NCI-H128 (cell line): ENCODE results near the gene MARK4.
"Not testable (repeated sequence)": the region's sequence is repeated elsewhere in the genome, so short reads cannot be mapped to it uniquely, and the experiment has no call there.

Experiments
- DNase-seq: peaks from one replicate; lab custom pipeline; 2025; ENCODE audit not compliant: unreplicated experiment; lab: John Stamatoyannopoulos, UW

The MARK4 gene

GRCh38 chr19:45304141-45304926, 53.3 kb downstream of the MARK4 start:
- DNase-seq = no peak

- DNase-seq = no peak
Measured at GRCh38 chr19:45305007-45305406, 53.9 kb downstream of the MARK4 start.

GRCh38 chr19:45305421-45305820, 54.4 kb downstream of the MARK4 start:
- no peak for DNase-seq

- DNase-seq = no peak
Measured at GRCh38 chr19:45306040-45306439, 55.0 kb downstream of the MARK4 start.

GRCh38 chr19:45306518-45307027, 55.5 kb downstream of the MARK4 start:
- peak; percentile 63 for DNase-seq

GRCh38 chr19:45307361-45307760, 56.3 kb downstream of the MARK4 start:
- no peak for DNase-seq

GRCh38 chr19:45309322-45309721, 58.3 kb downstream of the MARK4 start:
- DNase-seq = not testable (repeated sequence)

GRCh38 chr19:45311621-45312020, 60.5 kb downstream of the MARK4 start:
- no peak for DNase-seq

- not testable (repeated sequence) for DNase-seq
Measured at GRCh38 chr19:45312285-45312684, 61.2 kb downstream of the MARK4 start.

- DNase-seq = no peak
Measured at GRCh38 chr19:45314708-45315245, 63.7 kb downstream of the MARK4 start.

- no peak for DNase-seq
Measured at GRCh38 chr19:45315304-45315703, 64.2 kb downstream of the MARK4 start.

- no peak for DNase-seq
Measured at GRCh38 chr19:45320997-45321775, 70.1 kb downstream of the MARK4 start.

- no peak for DNase-seq
Measured at GRCh38 chr19:45321848-45322247, 70.8 kb downstream of the MARK4 start.

GRCh38 chr19:45322311-45322710, 71.2 kb downstream of the MARK4 start:
- DNase-seq = peak; percentile 51

GRCh38 chr19:45322744-45323281, 71.7 kb downstream of the MARK4 start, which contains the start of gene CKM:
Gene CKM, minus strand, starts transcription at chr19:45322875. Its CDS starts 3,162 bp downstream, at chr19:45319713.
- DNase-seq = no peak

- no peak for DNase-seq
Measured at GRCh38 chr19:45323671-45324081, 72.6 kb downstream of the MARK4 start.

GRCh38 chr19:45324349-45324907, 73.4 kb downstream of the MARK4 start:
- DNase-seq = no peak

- DNase-seq = no peak
Measured at GRCh38 chr19:45327404-45328143, 76.5 kb downstream of the MARK4 start.

GRCh38 chr19:45331411-45331810, 80.3 kb downstream of the MARK4 start:
- no peak for DNase-seq

- DNase-seq = no peak
Measured at GRCh38 chr19:45333609-45334303, 82.7 kb downstream of the MARK4 start.
